GM19324 (cell line): ENCODE measurements around the gene LINC00305.

Experiments
- ATAC-seq: cut with Tn5 transposase; IDR thresholded peaks from one replicate; pipeline ENCODE4 v1.9.1; 2021; ENCODE audit warnings: mild to moderate bottlenecking, moderate library complexity; ENCODE audit not compliant: unreplicated experiment, low FRiP score

The LINC00305 gene

GRCh38 chr18:64148988-64149387 is at the start of gene LINC00305:
Gene LINC00305 (minus strand): TSS chr18:64149088.
- ATAC-seq, result no peak

- no peak for ATAC-seq
These were observed 42.2 kb upstream of the LINC00305 start for GRCh38 chr18:64191069-64191468.

GRCh38 chr18:64185987-64186386 is 37.1 kb upstream of the LINC00305 start:
- no peak for ATAC-seq

- ATAC-seq, result no peak
These were observed 34.8 kb upstream of the LINC00305 start for GRCh38 chr18:64183665-64184064.

- no peak for ATAC-seq
These were observed 31.7 kb upstream of the LINC00305 start for GRCh38 chr18:64180617-64181016.

- no peak for ATAC-seq
These were observed 31.3 kb upstream of the LINC00305 start for GRCh38 chr18:64180171-64180570.

- no peak for ATAC-seq
These were observed 30.7 kb upstream of the LINC00305 start for GRCh38 chr18:64179556-64180080.

GRCh38 chr18:64178860-64179259 is 30.0 kb upstream of the LINC00305 start:
- ATAC-seq, result no peak

GRCh38 chr18:64175432-64175831 is 26.5 kb upstream of the LINC00305 start:
- no peak for ATAC-seq

GRCh38 chr18:64171576-64171975 is 22.7 kb upstream of the LINC00305 start:
- no peak for ATAC-seq

- ATAC-seq, result no peak
These were observed 18.6 kb upstream of the LINC00305 start for GRCh38 chr18:64167408-64167925.

- no peak for ATAC-seq
These were observed 17.0 kb upstream of the LINC00305 start for GRCh38 chr18:64165906-64166305.

GRCh38 chr18:64164883-64165282 is 16.0 kb upstream of the LINC00305 start:
- no peak for ATAC-seq

- ATAC-seq, result no peak
These were observed 1.1 kb upstream of the LINC00305 start for GRCh38 chr18:64149916-64150438.

GRCh38 chr18:64142904-64143303 is 6.0 kb downstream of the LINC00305 start:
- ATAC-seq, result no peak

GRCh38 chr18:64137914-64138313 is 11.0 kb downstream of the LINC00305 start:
- no peak for ATAC-seq

- ATAC-seq, result no peak
These were observed 14.7 kb downstream of the LINC00305 start for GRCh38 chr18:64134044-64134747.

- ATAC-seq, result no peak
These were observed 16.0 kb downstream of the LINC00305 start for GRCh38 chr18:64132871-64133270.

GRCh38 chr18:64131314-64131713 is 17.6 kb downstream of the LINC00305 start:
- ATAC-seq, result no peak

- no peak for ATAC-seq
These were observed 21.7 kb downstream of the LINC00305 start for GRCh38 chr18:64127172-64127571.

GRCh38 chr18:64119916-64120315 is 29.0 kb downstream of the LINC00305 start:
- no peak for ATAC-seq

- ATAC-seq, result no peak
These were observed 30.5 kb downstream of the LINC00305 start for GRCh38 chr18:64118406-64118805.
